Activated naive CD4-positive, alpha-beta T cell treated with anti-CD3 and anti-CD28 coated beads, Interleukin-2, amount 10 ng/mL, durations not matched to agents 7 days and 5 days (primary cell): Measurements from ENCODE around the gene PYCARD.
"Not testable (repeated sequence)": the region's sequence is repeated elsewhere in the genome, so short reads cannot be mapped to it uniquely, and the experiment has no call there.

Experiments used
- CTCF ChIA-PET: fragments of 350-600 bp; sonication (Branson Sonifier 250); formaldehyde crosslinking; loops from one replicate; lab custom pipeline; 2021; ENCODE audit warnings: antibody characterized with exemption; lab: Charles Lee
- DNase-seq: peaks from one replicate; pipeline ENCODE4 v3.0.0-alpha.2; 2020
- H3K27ac Mint-ChIP-seq: one replicate; pipeline ENCODE4 v1.8.0; 2021; ENCODE audit warnings: mild to moderate bottlenecking, moderate library complexity, mixed read lengths
- H3K27me3 Mint-ChIP-seq: one replicate; pipeline ENCODE4 v1.8.0; 2021; ENCODE audit warnings: mild to moderate bottlenecking, mixed read lengths
- H3K36me3 Mint-ChIP-seq: one replicate; pipeline ENCODE4 v1.8.0; 2021; ENCODE audit warnings: mixed read lengths
- H3K4me1 Mint-ChIP-seq: one replicate; pipeline ENCODE4 v1.8.0; 2021; ENCODE audit warnings: mixed read lengths
- H3K4me3 Mint-ChIP-seq: one replicate; pipeline ENCODE4 v1.8.0; 2021; ENCODE audit warnings: mild to moderate bottlenecking, moderate library complexity, mixed read lengths
- H3K9me3 Mint-ChIP-seq: one replicate; pipeline ENCODE4 v1.8.0; 2021; ENCODE audit warnings: mixed read lengths

Gene PYCARD

DNA sequence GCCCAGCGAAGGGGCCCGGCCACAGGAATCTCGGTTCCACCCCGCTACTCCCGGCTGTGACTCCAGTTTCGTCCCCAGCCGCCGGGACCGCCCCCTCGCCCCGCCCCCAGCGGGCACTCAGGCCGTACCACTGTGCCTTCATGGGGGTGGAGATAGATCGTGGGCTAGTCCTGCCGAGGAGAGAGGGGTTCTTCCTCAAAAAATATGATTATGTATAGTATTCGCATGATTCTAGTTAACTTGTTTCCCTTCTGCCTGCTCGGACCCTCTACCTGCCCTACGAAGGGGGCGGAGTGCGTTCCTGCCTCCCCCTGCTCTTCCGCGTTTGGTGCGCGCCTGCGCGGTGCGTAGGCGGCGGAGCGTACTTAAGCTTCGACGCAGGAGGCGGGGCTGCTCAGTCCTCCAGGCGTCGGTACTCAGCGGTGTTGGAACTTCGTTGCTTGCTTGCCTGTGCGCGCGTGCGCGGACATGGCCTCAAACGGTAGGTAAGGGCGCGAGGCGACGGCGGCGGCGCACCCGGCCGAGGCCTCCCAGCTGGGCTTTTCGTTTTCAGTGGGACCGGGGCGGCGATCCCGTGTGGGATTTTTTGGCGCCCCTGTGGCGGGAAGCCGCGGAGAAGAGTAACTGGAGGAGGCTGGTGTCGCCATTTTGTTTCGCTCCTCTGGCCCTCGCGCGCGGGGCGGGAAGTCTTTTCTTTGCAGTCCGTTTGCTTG is 22.7 kb downstream of the PYCARD start, which contains the start of gene FUS:
Gene FUS (plus strand): TSS at position 393 of the 713 bp plus-strand sequence. CDS start 76 bp downstream, at position 469.
- peak; percentile 91 for DNase-seq
- Mint-ChIP-seq H3K27me3 (peaks cover 4% of the 10 kb centered on the region), H3K36me3 (peaks cover 43% of the 10 kb centered on the region), H3K4me1 (peaks cover 59% of the 10 kb centered on the region), H3K9me3 (no peaks in the 10 kb centered on the region), H3K4me3 (peak within 1 kb of the TSS; percentile 95), H3K27ac (peak within 1 kb of the TSS; percentile 100)
- CTCF ChIA-PET: interaction anchor here (0.9 to 4.2 kb wide), 2 partner anchors 37 to 58 kb away, joined by 3 to 23 read pairs; no protein-coding TSS in a partner anchor

DNA sequence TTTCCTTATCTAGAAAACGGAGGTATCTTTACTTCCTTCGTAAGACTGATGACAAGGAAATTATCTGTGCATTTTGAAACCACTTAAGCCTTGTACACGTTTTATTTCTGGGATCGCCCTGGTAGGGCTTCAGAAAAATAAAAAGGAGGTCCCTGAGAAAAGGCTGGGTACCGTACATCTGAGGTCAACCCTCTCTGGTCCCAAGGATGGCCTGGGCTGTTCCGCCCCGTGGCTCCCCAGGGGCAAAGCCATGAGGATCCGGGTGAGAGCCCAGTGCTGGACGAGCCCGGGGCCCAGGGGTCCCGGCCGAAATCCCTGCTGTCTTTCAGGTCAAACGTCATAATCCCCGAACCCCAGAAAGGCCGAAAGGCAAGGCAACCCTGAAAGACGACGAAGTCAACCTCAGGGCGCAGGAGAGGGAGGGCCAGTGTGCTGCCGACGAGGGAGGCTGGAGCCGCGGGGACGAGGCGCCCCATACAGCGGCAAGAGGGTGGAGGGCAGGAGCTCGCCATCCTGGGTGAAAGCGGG is 23.3 kb downstream of the PYCARD start:
- H3K36me3 Mint-ChIP-seq: peaks cover 39% of the 10 kb centered on the region
- peaks cover 4% of the 10 kb centered on the region for H3K27me3 Mint-ChIP-seq

DNA sequence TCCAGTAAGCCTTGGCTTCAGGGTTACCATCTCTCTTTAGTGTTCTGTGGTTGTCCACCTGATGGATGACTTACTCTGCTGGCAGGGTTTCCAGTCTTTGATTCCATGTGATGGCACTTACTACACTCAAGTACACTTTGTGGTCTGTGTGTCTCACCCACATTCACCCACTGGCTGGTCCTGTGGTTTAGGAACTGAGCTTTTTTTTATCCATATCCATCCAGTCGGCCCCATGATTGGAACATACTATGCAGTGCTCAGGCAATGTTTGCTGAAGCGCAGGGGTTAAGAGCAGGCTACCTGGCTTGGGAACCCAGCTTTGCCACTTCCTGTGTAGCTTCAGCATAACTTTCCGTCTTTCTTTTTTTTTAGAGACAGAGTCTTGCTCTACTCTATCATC is 25.4 kb downstream of the PYCARD start:
- Mint-ChIP-seq H3K9me3 (no peaks in the 10 kb centered on the region), H3K4me1 (peaks cover 34% of the 10 kb centered on the region), H3K27me3 (peaks cover 8% of the 10 kb centered on the region), H3K4me3 (peak overlapping the region; percentile 63), H3K27ac (peak overlapping the region; percentile 100), H3K36me3 (peaks cover 18% of the 10 kb centered on the region)
- CTCF ChIA-PET: interaction anchor here (0.5 to 4.2 kb wide), 4 partner anchors 17 to 34 kb away, joined by 4 to 23 read pairs (median 5); no protein-coding TSS in a partner anchor
- DNase-seq: peak; percentile 74

More for the DNA sequence above, 23.3 kb downstream of the PYCARD start:
- DNase-seq: no peak
- Mint-ChIP-seq H3K27ac (peak overlapping the region; percentile 100), H3K9me3 (no peaks in the 10 kb centered on the region), H3K4me1 (peaks cover 54% of the 10 kb centered on the region), H3K4me3 (peak overlapping the region; percentile 95)
- CTCF ChIA-PET: interaction anchor here (0.9 to 4.2 kb wide), 2 partner anchors 36 to 58 kb away, joined by 3 to 23 read pairs; no protein-coding TSS in a partner anchor

DNA sequence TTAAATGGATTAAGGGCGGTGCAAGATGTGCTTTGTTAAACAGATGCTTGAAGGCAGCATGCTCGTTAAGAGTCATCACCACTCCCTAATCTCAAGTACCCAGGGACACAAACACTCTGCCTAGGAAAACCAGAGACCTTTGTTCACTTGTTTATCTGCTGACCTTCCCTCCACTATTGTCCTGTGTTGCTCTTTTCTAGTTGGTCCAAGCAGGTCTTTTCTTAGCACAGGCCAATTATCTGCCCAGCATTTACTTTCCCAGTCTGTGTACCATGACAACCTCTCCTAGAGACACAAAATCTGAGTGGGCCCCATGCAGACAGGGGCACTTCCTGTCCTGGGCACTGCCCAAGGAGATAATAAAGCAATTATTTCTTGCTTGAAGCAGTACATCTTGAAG is 32.5 kb downstream of the PYCARD start:
- H3K27ac Mint-ChIP-seq, H3K4me1 Mint-ChIP-seq, H3K4me3 Mint-ChIP-seq, CTCF ChIA-PET, H3K9me3 Mint-ChIP-seq, DNase-seq, H3K36me3 Mint-ChIP-seq: not testable (repeated sequence)
- H3K27me3 Mint-ChIP-seq: peaks cover 13% of the 10 kb centered on the region

DNA sequence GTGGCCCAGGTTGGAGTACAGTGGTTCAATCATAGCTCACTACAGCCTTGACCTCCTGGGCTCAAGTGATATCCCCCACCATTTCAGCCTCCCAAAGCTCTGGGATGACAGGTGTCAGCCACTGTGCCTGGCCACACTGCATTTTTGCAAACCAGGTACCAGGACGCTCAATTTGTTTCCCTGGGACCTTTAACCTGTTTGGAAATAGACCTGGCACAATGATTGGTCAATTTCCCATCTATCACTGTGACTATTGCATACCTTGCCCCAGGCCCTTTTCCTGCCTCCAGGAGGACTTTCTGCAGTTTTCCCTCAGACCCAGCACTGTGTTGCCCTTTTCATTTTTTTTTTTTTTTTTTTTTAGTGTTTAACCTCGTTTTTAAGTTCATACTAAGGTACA is 33.7 kb downstream of the PYCARD start:
- Mint-ChIP-seq H3K4me3 (no peak overlapping the region), H3K36me3 (no peaks in the 10 kb centered on the region), H3K27me3 (peaks cover 13% of the 10 kb centered on the region), H3K9me3 (no peaks in the 10 kb centered on the region), H3K27ac (no peak overlapping the region), H3K4me1 (no peaks in the 10 kb centered on the region)
- CTCF ChIA-PET: interaction anchor here (1.4 kb wide), 1 partner anchor 27 kb away, joined by 4 read pairs; no protein-coding TSS in a partner anchor
- DNase-seq: no peak

DNA sequence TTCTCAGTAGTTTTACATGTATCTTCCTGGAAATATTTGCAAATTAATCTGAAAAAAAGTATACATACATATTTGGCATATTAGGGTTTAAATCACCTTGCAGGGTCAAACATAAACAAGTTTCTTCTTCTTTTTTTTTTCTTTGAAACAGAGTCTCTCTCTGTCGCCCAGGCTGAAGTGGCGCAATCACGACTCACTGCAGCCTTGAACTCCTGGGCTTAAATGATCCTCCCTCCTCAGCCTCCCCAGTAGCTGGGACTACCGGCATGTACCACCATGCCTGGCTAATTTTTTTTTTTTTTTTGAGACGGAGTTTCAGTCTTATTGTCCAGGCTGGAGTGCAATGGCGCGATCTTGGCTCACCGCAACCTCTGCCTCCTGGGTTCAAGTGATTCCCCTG is 35.2 kb downstream of the PYCARD start:
- Mint-ChIP-seq H3K27ac (no peak overlapping the region), H3K36me3 (no peaks in the 10 kb centered on the region), H3K9me3 (no peaks in the 10 kb centered on the region), H3K4me1 (no peaks in the 10 kb centered on the region), H3K27me3 (peaks cover 9% of the 10 kb centered on the region), H3K4me3 (no peak overlapping the region)
- DNase-seq: no peak
- CTCF ChIA-PET: interaction anchor here (1.4 kb wide), 1 partner anchor 25 kb away, joined by 4 read pairs; no protein-coding TSS in a partner anchor

DNA sequence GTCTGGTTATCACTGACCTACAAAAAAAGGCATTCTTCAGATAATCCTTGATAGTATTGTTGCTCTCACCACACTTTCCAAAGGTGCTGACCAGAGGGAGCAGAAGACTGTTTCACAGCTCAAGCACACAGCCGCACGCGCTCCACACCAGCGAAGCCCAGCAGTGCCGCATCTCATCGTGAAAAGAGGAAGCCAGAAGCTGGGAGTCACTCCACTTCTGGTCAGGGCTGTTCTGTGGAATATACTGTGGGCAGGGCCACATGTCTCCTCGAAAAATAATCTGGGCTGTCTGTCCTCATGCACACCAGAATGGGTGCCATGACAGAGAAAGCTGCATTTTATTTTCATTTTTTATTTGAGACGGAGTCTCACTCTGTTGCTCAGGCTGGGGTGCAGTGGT is 45.4 kb downstream of the PYCARD start:
- Mint-ChIP-seq H3K9me3 (no peaks in the 10 kb centered on the region), H3K4me1 (peaks cover 7% of the 10 kb centered on the region), H3K36me3 (no peaks in the 10 kb centered on the region), H3K4me3 (no peak overlapping the region), H3K27me3 (peaks cover 46% of the 10 kb centered on the region), H3K27ac (no peak overlapping the region)
- CTCF ChIA-PET: interaction anchor here (0.7 to 1.8 kb wide), 4 partner anchors 11 to 225 kb away, joined by 3 to 5 read pairs (median 4); no protein-coding TSS in a partner anchor
- no peak for DNase-seq
